H1 (cell line): ENCODE results near the gene RIC8A. TPM values are rescaled to one million over a fixed set of nuclear protein-coding genes. Genes with fewer than 3 reads are reported as not detected.

Experiments used
- CTCF ChIA-PET: fragments of 300-600 bp; sonication (Branson Sonifier 250); formaldehyde crosslinking; loops from one replicate; lab custom pipeline; 2021; ENCODE audit not compliant: partially characterized antibody; lab: Charles Lee
- POLR2A ChIA-PET: fragments of 300-600 bp; sonication (Branson Sonifier 250); formaldehyde crosslinking; loops from one replicate; lab custom pipeline; 2021; ENCODE audit warnings: inconsistent platforms; ENCODE audit not compliant: partially characterized antibody; lab: Charles Lee
- DNase-seq, 2 experiments: peaks; one replicate each; pipeline versions ENCODE4 v3.0.0 to v3.0.0-alpha.2; 2010 to 2022; ENCODE audit warnings: low spot score in 2 of 2, low read depth in 1 of 2, mixed read lengths in 1 of 2
- FAIRE-seq: peaks from 2 replicates; lab custom pipeline; 2011; peaks lifted over from hg19 to GRCh38; lab: Jason Lieb, UNC
- H2AFZ ChIP-seq: 2 replicates; pipeline ENCODE4 v1.8.1; 2012; ENCODE audit warnings: low read length, inconsistent platforms
- H2AK5ac ChIP-seq: 2 replicates; pipeline ENCODE4 v1.6.1; 2013; ENCODE audit warnings: low read depth, low read length
- H2BK120ac ChIP-seq: replicated peaks from 2 replicates; pipeline ENCODE3; 2013; ENCODE audit warnings: low read depth, low read length, inconsistent platforms
- H2BK12ac ChIP-seq: 2 replicates; pipeline ENCODE4 v1.6.1; 2013; ENCODE audit warnings: low read depth, low read length
- H2BK15ac ChIP-seq: 2 replicates; pipeline ENCODE4 v1.6.1; 2013; ENCODE audit warnings: low read length
- H2BK20ac ChIP-seq: 2 replicates; pipeline ENCODE4 v1.6.1; 2013; ENCODE audit warnings: low read length
- H2BK5ac ChIP-seq: 2 replicates; pipeline ENCODE4 v1.6.1; 2013; ENCODE audit warnings: low read depth, low read length
- H3K14ac ChIP-seq: 2 replicates; pipeline ENCODE4 v1.6.1; 2013; ENCODE audit warnings: inconsistent platforms; ENCODE audit not compliant: insufficient read length
- H3K18ac ChIP-seq: 2 replicates; pipeline ENCODE4 v1.6.1; 2013; ENCODE audit warnings: low read length; ENCODE audit errors: extremely low read depth
- H3K23ac ChIP-seq: 2 replicates; pipeline ENCODE4 v1.6.1; 2013; ENCODE audit warnings: inconsistent platforms; ENCODE audit not compliant: insufficient read length
- H3K23me2 ChIP-seq: 2 replicates; pipeline ENCODE4 v1.6.1; 2013; ENCODE audit warnings: low read depth, low read length
- H3K27ac ChIP-seq: 2 replicates; pipeline ENCODE4 v1.6.1; 2011; ENCODE audit warnings: low read depth, low read length, inconsistent platforms
- H3K27me3 ChIP-seq, 4 experiments: replicated peaks in 1 of 4; 1 replicate in 1 of 4; 2 replicates in 3 of 4; pipeline versions ENCODE4 v1.6.1 to v1.8.1; 2011 to 2013; ENCODE audit warnings: low read length in 3 of 4, mild to moderate bottlenecking in 3 of 4, inconsistent platforms in 2 of 4, mixed read lengths in 2 of 4, moderate library complexity in 1 of 4; ENCODE audit not compliant: control insufficient read depth in 3 of 4, insufficient read depth in 3 of 4; ENCODE audit errors: extremely low read depth in 1 of 4
- H3K36me3 ChIP-seq, 4 experiments: 2 replicates each; pipeline versions ENCODE4 v1.6.1 to v1.8.1; 2011 to 2013; ENCODE audit warnings: mild to moderate bottlenecking in 4 of 4, low read length in 3 of 4, moderate library complexity in 2 of 4, control low read depth in 1 of 4, inconsistent platforms in 1 of 4; ENCODE audit not compliant: insufficient read depth in 4 of 4, control insufficient read depth in 2 of 4
- H3K4ac ChIP-seq: replicated peaks from 2 replicates; pipeline ENCODE3; 2013; ENCODE audit warnings: low read length, low read depth, mixed read lengths, inconsistent platforms; ENCODE audit not compliant: insufficient read length
- H3K4me1 ChIP-seq, 4 experiments: replicated peaks in 1 of 4; 1 replicate in 1 of 4; 2 replicates in 3 of 4; pipeline versions ENCODE4 v1.6.1 to v1.8.1; 2011 to 2013; ENCODE audit warnings: low read length in 3 of 4, inconsistent platforms in 2 of 4, mixed read lengths in 1 of 4; ENCODE audit not compliant: insufficient read depth in 4 of 4, control insufficient read depth in 3 of 4
- H3K4me2 ChIP-seq, 2 experiments: 2 replicates each; pipeline versions ENCODE4 v1.6.1 to v1.8.1; 2011 to 2013; ENCODE audit warnings: low read depth in 2 of 2, low read length in 2 of 2, control low read depth in 1 of 2, inconsistent platforms in 1 of 2, mild to moderate bottlenecking in 1 of 2; ENCODE audit not compliant: insufficient read depth in 1 of 2
- H3K4me3 ChIP-seq, 4 experiments: fragments of 200-600, 300-600 bp in 1 of 4; sonication (generic), shearing (Covaris generic), sonication (Bioruptor Twin) in 1 of 4; 2 replicates each; pipeline versions ENCODE4 v1.5.1 to v1.8.1; 2011 to 2016; ENCODE audit warnings: low read length in 4 of 4, low read depth in 3 of 4, control low read depth in 2 of 4, inconsistent platforms in 2 of 4, mild to moderate bottlenecking in 2 of 4, mixed read lengths in 1 of 4, moderate library complexity in 1 of 4; ENCODE audit not compliant: insufficient read depth in 2 of 4; ENCODE audit errors: extremely low read depth in 1 of 4
- H3K56ac ChIP-seq: replicated peaks from 2 replicates; pipeline ENCODE3; 2013; ENCODE audit warnings: low read depth, mild to moderate bottlenecking, mixed read lengths, low read length, inconsistent platforms; ENCODE audit not compliant: insufficient read length
- H3K79me1 ChIP-seq: 2 replicates; pipeline ENCODE4 v1.6.1; 2013; ENCODE audit warnings: low read depth, low read length, control low read depth
- H3K79me2 ChIP-seq, 2 experiments: 2 replicates each; pipeline versions ENCODE4 v1.6.1 to v1.8.1; 2012 to 2013; ENCODE audit warnings: low read length in 2 of 2, mild to moderate bottlenecking in 2 of 2, inconsistent platforms in 1 of 2; ENCODE audit not compliant: insufficient read depth in 2 of 2, control insufficient read depth in 1 of 2
- H3K9ac ChIP-seq, 4 experiments: replicated peaks in 1 of 4; 1 replicate in 1 of 4; 2 replicates in 3 of 4; pipeline versions ENCODE4 v1.6.1 to v1.8.1; 2011 to 2013; ENCODE audit warnings: low read depth in 3 of 4, low read length in 3 of 4, control low read depth in 2 of 4, mild to moderate bottlenecking in 2 of 4, moderate library complexity in 2 of 4, inconsistent platforms in 1 of 4; ENCODE audit errors: extremely low read depth in 1 of 4
- H3K9me3 ChIP-seq, 2 experiments: 2 replicates each; pipeline versions ENCODE4 v1.6.1 to v1.8.1; 2012 to 2013; ENCODE audit warnings: mild to moderate bottlenecking in 2 of 2, moderate library complexity in 2 of 2, control low read depth in 1 of 2, inconsistent platforms in 1 of 2, low read depth in 1 of 2, low read length in 1 of 2, mixed read lengths in 1 of 2; ENCODE audit not compliant: insufficient read depth in 2 of 2
- H4K20me1 ChIP-seq, 2 experiments: replicated peaks in 1 of 2; 2 replicates each; pipeline versions ENCODE3 to v1.8.1; 2011 to 2013; ENCODE audit warnings: inconsistent platforms in 2 of 2, low read length in 2 of 2, mild to moderate bottlenecking in 1 of 2; ENCODE audit not compliant: insufficient read depth in 2 of 2, control insufficient read depth in 1 of 2
- H4K5ac ChIP-seq: 2 replicates; pipeline ENCODE4 v1.6.1; 2013; ENCODE audit warnings: low read length, low read depth, mixed read lengths, inconsistent platforms; ENCODE audit not compliant: insufficient read length
- H4K8ac ChIP-seq: 2 replicates; pipeline ENCODE4 v1.8.0; 2013; ENCODE audit warnings: mild to moderate bottlenecking, moderate library complexity, low read length, inconsistent platforms; ENCODE audit not compliant: insufficient read depth; ENCODE audit errors: extremely low read depth
- H4K91ac ChIP-seq: replicated peaks from 2 replicates; pipeline ENCODE3; 2013; ENCODE audit warnings: low read length, mixed read lengths, inconsistent platforms; ENCODE audit not compliant: insufficient read length
- CBX5 ChIP-seq: fragments of 300-800, 300-1000 bp; sonication (generic); IDR thresholded peaks from 2 replicates; pipeline ENCODE4 v1.7.1; 2016; ENCODE audit warnings: antibody characterized with exemption, low read length, low read depth
- E2F6 ChIP-seq: IDR thresholded peaks from 2 replicates; pipeline ENCODE4 v1.6.1; 2012; ENCODE audit warnings: inconsistent platforms
- EP300 ChIP-seq, 2 experiments: IDR thresholded peaks; 1 replicate in 1 of 2; 2 replicates in 1 of 2; pipeline ENCODE4 v1.6.1; 2011 to 2012; ENCODE audit warnings: low read depth in 2 of 2, low read length in 2 of 2, mild to moderate bottlenecking in 2 of 2, borderline replicate concordance in 1 of 2, inconsistent platforms in 1 of 2, moderate library complexity in 1 of 2
- KDM4A ChIP-seq: IDR thresholded peaks from one replicate; pipeline ENCODE4 v1.7.1; 2012; ENCODE audit warnings: low read depth, mild to moderate bottlenecking, moderate library complexity, low read length, inconsistent platforms; ENCODE audit not compliant: severe bottlenecking
- NANOG ChIP-seq: IDR thresholded peaks from 2 replicates; pipeline ENCODE4 v1.6.1; 2011; ENCODE audit warnings: low read length, low read depth, mild to moderate bottlenecking, inconsistent platforms; ENCODE audit not compliant: insufficient read depth, poor library complexity, severe bottlenecking
- POU5F1 ChIP-seq: IDR thresholded peaks from 2 replicates; pipeline ENCODE4 v1.6.1; 2011; ENCODE audit warnings: low read depth, mild to moderate bottlenecking, low read length, moderate library complexity
- RNF2 ChIP-seq: fragments of 200-900, 300-1000 bp; sonication (generic); IDR thresholded peaks from 2 replicates; pipeline ENCODE4 v1.7.1; 2016; ENCODE audit warnings: borderline replicate concordance, low read depth, mild to moderate bottlenecking, antibody characterized with exemption, low read length; ENCODE audit not compliant: poor library complexity, severe bottlenecking; ENCODE audit errors: missing control alignments
- RXRA ChIP-seq: IDR thresholded peaks from 2 replicates; pipeline ENCODE4 v1.6.1; 2011; ENCODE audit warnings: low read depth, mild to moderate bottlenecking, low read length, moderate library complexity; ENCODE audit not compliant: insufficient read depth
- SP1 ChIP-seq: IDR thresholded peaks from 2 replicates; pipeline ENCODE4 v1.6.1; 2011; ENCODE audit warnings: low read depth, low read length
- SP2 ChIP-seq: IDR thresholded peaks from 2 replicates; pipeline ENCODE4 v1.6.1; 2012; ENCODE audit warnings: mild to moderate bottlenecking, low read length, inconsistent platforms
- WGBS, 2 experiments: shearing (Covaris generic) in 1 of 2; methylation state at CpG; one replicate each; pipeline versions ENCODE4 v1.1.6 to v1.1.7; 2013 to 2015; ENCODE audit warnings: low lambda C conversion rate in 2 of 2, mixed read lengths in 2 of 2, inconsistent platforms in 1 of 2, low coverage in 1 of 2, missing lambda C conversion rate in 1 of 2; ENCODE audit not compliant: insufficient replicate concordance in 2 of 2, insufficient coverage in 1 of 2, insufficient read length in 1 of 2; ENCODE audit errors: extremely low coverage in 1 of 2, missing lambda C conversion rate in 1 of 2; 5-methylcytosine and 5-hydroxymethylcytosine counted together
- polyA plus RNA-seq, 7 experiments: library from polyadenylated mRNA; depleted of rRNA in 3 of 7; stranded (reverse) in 5 of 7; unstranded in 2 of 7; fragments of >200 nt in 5 of 7; fragments of 200-250 nt in 2 of 7; gene quantifications; 1 replicate in 5 of 7; 2 replicates in 1 of 7; 4 replicates in 1 of 7; pipeline versions ENCODE4 v1.2.1 to v1.2.3, GENCODE V29; 2011 to 2013; ENCODE audit warnings: missing spikeins in 2 of 7, mixed read lengths in 2 of 7
- total RNA-seq: library from RNA; stranded (reverse); fragmentation: NEBNext Ultra II Directional; extraction: Animal tissue kit (Norgen Biotek cat#: 25700); gene quantifications from 2 replicates; pipeline ENCODE4 v1.2.1, GENCODE V29; 2021

The RIC8A gene
- total and polyA plus RNA-seq, 2 of the 8 experiments (the other 6 are each of a cell fraction or from before 2014, with no cell fraction given), result 67.0 to 105 TPM

GRCh38 chr11:256952-257737, 49.6 kb downstream of the RIC8A start:
- H3K27me3 ChIP-seq, result no peaks in the 10 kb centered on the region
- H4K5ac ChIP-seq, result no peak overlapping the region
- no peak overlapping the region for H3K4ac ChIP-seq
- H3K9me3 ChIP-seq, result no peaks in the 10 kb centered on the region
- no peaks in the 10 kb centered on the region for H3K79me1 ChIP-seq
- H2AFZ ChIP-seq, result no peak overlapping the region
- H4K91ac ChIP-seq, result no peak overlapping the region
- no peak overlapping the region for H4K8ac ChIP-seq
- no peak overlapping the region for H3K14ac ChIP-seq
- H3K79me2 ChIP-seq, result no peaks in the 10 kb centered on the region
- no peak for FAIRE-seq
- no peak overlapping the region for H3K9ac ChIP-seq
- no peak overlapping the region for H3K27ac ChIP-seq
- no peak overlapping the region for H3K4me3 ChIP-seq
- no peak overlapping the region for H2BK12ac ChIP-seq
- 0 out of 2 replicates have a peak overlapping the region, but pooled peaks have one; percentile 61 for H2BK15ac ChIP-seq
- H3K56ac ChIP-seq, result no peak overlapping the region
- H2BK20ac ChIP-seq, result no peak overlapping the region
- H2BK120ac ChIP-seq, result no peak overlapping the region
- no peaks in the 10 kb centered on the region for H3K4me1 ChIP-seq
- WGBS, 2 experiments, result 90% methylated on average over 12 of the region's 14 CpGs; no CpG with 5 or more reads in 1 of the 2 experiments
- DNase-seq, result no peak
- POLR2A ChIA-PET, result interaction anchor here (1.3 to 2.3 kb wide), 3 partner anchors 10 to 98 kb away, joined by 3 to 6 read pairs (median 4); partner anchors contain the start of gene IFITM5
- no peak overlapping the region for H3K18ac ChIP-seq
- CTCF ChIA-PET, result interaction anchor here (0.7 to 2.3 kb wide), 3 partner anchors 10 to 25 kb away, joined by 3 to 7 read pairs (median 3); no protein-coding TSS in a partner anchor
- no peak overlapping the region for H2AK5ac ChIP-seq
- no peak overlapping the region for H3K23ac ChIP-seq
- H4K20me1 ChIP-seq, result no peaks in the 10 kb centered on the region
- H2BK5ac ChIP-seq, result no peak overlapping the region
- H3K4me2 ChIP-seq, result no peak overlapping the region
- peaks cover 6% of the 10 kb centered on the region; the same call in 1 of the 2 replicates for H3K23me2 ChIP-seq
- H3K36me3 ChIP-seq, result peaks cover 3 to 15% (median 7%) of the 10 kb centered on the region in 4 experiments; a peak in 5 of 8 replicates
- no peak for TF ChIP-seq SP1
- no peak for TF ChIP-seq NANOG
- TF ChIP-seq POU5F1, result no peak
- no peak for TF ChIP-seq EP300 (IDR thresholded peaks at IDR 0.05; ENCODE audit: borderline replicate concordance in 1 of 2, low read depth in 2 of 2, low read length in 2 of 2)
- TF ChIP-seq E2F6, result no peak
- TF ChIP-seq KDM4A, result no peak
- no peak for TF ChIP-seq RNF2
- no peak for TF ChIP-seq SP2
- no peak for TF ChIP-seq RXRA
- no peak for TF ChIP-seq CBX5
